ENCODE results near the gene MTFR1L. TPM values are rescaled to one million over a fixed set of nuclear protein-coding genes. Genes with fewer than 3 reads are reported as not detected.

MTFR1L gene
- total RNA-seq, 1 donor from 2014 or later: 66.9 TPM

- DNase-seq (ENCODE audit: low spot score): no peak
Measured at GRCh38 chr1:25861316-25862286, 41.8 kb downstream of the MTFR1L start.

- peak; percentile 38 for DNase-seq (ENCODE audit: low spot score)
Measured at GRCh38 chr1:25862785-25863485, 43.2 kb downstream of the MTFR1L start.

- peak; percentile 42 for DNase-seq (ENCODE audit: low spot score)
Measured at GRCh38 chr1:25863486-25864262, 43.9 kb downstream of the MTFR1L start.

- no peak for DNase-seq (ENCODE audit: low spot score)
Measured at GRCh38 chr1:25864434-25864833, 44.7 kb downstream of the MTFR1L start.

GRCh38 chr1:25866288-25866687 is 46.5 kb downstream of the MTFR1L start:
- DNase-seq (ENCODE audit: low spot score): peak; percentile 20

- peak; percentile 43 for DNase-seq (ENCODE audit: low spot score)
Measured at GRCh38 chr1:25867210-25867991, 47.6 kb downstream of the MTFR1L start.

- no peak for DNase-seq (ENCODE audit: low spot score)
Measured at GRCh38 chr1:25869909-25870606, 50.3 kb downstream of the MTFR1L start.

GRCh38 chr1:25870614-25871013 is 50.9 kb downstream of the MTFR1L start:
- no peak for DNase-seq (ENCODE audit: low spot score)

- DNase-seq (ENCODE audit: low spot score): peak; percentile 69
Measured at GRCh38 chr1:25871086-25871703, 51.4 kb downstream of the MTFR1L start.

GRCh38 chr1:25871704-25872494 is 52.1 kb downstream of the MTFR1L start:
- no peak for DNase-seq (ENCODE audit: low spot score)

GRCh38 chr1:25872713-25873112 is 53.0 kb downstream of the MTFR1L start:
- DNase-seq (ENCODE audit: low spot score): no peak

- no peak for DNase-seq (ENCODE audit: low spot score)
Measured at GRCh38 chr1:25873120-25873519, 53.4 kb downstream of the MTFR1L start.

- DNase-seq (ENCODE audit: low spot score): no peak
Measured at GRCh38 chr1:25874209-25874608, 54.5 kb downstream of the MTFR1L start.

- DNase-seq (ENCODE audit: low spot score): no peak
Measured at GRCh38 chr1:25874635-25875153, 54.9 kb downstream of the MTFR1L start.

- peak; percentile 77 for DNase-seq (ENCODE audit: low spot score)
Measured at GRCh38 chr1:25875154-25875855, 55.6 kb downstream of the MTFR1L start, which contains the start of gene PAQR7. Gene PAQR7 (minus strand): TSS chr1:25875708. CDS start chr1:25863839, 11,869 bp downstream.

- DNase-seq (ENCODE audit: low spot score): peak; percentile 72
Measured at GRCh38 chr1:25875856-25876692, 56.3 kb downstream of the MTFR1L start.

- no peak for DNase-seq (ENCODE audit: low spot score)
Measured at GRCh38 chr1:25876693-25877077, 56.9 kb downstream of the MTFR1L start.
